Stimulated activated CD8-positive, alpha-beta memory T cell treated with anti-CD3 and anti-CD28 coated beads, Interleukin-7, amount 100 ng/mL, for 24 hours (primary cell): ENCODE data around the gene CCDC69.
A peak's percentile ranks its signal among the peaks of the same experiment; 100 is the strongest.
"Not testable (repeated sequence)": the region's sequence is repeated elsewhere in the genome, so short reads cannot be mapped to it uniquely, and the experiment has no call there.

ENCODE experiments used
- DNase-seq: peaks from one replicate; pipeline ENCODE4 v3.0.0-alpha.2; 2020; ENCODE audit warnings: low read depth

CCDC69 gene

DNA sequence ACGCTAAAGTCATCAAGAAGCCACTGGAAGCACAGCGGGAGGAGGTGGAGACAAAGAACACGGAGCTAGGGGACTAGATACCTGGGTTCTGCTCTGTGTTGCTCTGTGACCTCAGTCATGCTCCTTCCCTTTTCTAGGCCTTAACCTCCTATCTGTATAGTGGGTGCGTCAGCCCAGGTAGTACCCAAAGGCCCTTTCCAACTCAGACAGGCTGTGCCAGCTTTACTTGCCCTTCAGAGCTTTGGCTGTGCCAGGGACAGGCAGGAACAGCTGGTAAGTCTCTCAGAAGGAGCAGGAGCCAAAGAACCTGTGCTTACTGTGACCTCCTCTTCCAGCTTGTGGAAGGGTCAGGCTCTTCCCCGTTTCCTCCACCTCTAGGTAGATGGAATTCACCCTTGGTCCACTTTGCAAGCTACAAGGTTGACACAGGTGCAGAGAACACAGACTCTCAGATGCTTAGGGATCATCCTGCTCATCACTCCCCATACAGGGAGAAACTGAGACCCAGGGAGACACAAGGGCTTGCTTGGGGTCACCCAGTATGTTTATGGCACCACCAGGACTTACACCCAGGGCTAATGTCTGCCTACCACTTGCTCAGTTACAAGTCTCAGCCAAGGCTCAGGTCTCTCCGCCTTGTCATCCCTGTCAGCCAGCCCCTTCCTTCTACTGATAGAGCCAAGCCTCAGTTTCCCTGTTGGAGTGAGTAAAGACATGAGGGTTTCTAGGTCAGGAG is 1.7 kb downstream of the CCDC69 start:
- no peak for DNase-seq

GRCh38 chr5:151221574-151221973 is 2.3 kb downstream of the CCDC69 start:
- DNase-seq, result no peak

DNA sequence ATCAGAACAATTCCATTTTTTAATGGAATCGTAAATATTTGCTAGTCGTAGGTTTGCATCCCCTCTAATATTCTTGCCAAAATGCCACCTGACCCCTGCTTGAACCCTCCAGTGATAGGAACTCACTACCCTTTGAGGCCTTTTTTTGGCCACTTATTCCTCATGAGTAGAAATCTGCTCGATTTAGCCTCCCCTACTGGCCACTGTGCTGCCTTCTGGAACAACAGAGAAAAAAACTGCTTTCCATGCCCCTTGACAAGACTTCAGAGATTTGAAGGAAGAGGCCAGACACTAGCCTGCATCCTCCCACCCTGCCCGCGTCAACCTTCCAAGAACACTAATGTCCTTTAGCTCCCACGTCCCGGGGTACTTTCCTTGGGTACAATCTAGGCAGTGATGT is 4.1 kb downstream of the CCDC69 start:
- no peak for DNase-seq

GRCh38 chr5:151219138-151219537 is 4.8 kb downstream of the CCDC69 start:
- DNase-seq, result no peak

GRCh38 chr5:151218177-151218576 is 5.7 kb downstream of the CCDC69 start:
- no peak for DNase-seq

DNA sequence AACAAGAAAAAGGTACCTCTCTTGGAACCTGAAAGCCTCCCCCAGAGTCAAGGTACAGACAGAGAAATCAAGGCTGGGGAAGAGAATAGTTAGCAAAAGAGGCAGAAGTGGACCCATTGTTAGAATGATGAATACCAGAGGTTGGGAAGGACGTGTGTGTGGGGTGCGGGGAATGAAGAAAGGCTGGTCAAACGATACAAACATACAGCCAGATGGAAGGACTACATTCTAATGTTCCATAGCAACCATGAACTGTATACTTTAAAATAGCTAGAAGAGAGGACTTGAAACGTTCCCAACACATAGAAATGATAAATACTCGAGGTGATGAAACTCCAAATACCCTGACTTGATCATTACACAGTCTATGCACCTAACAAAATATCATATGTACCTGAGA is 7.1 kb downstream of the CCDC69 start:
- no peak for DNase-seq

GRCh38 chr5:151215546-151215880 is 8.4 kb downstream of the CCDC69 start:
- no peak for DNase-seq

DNA sequence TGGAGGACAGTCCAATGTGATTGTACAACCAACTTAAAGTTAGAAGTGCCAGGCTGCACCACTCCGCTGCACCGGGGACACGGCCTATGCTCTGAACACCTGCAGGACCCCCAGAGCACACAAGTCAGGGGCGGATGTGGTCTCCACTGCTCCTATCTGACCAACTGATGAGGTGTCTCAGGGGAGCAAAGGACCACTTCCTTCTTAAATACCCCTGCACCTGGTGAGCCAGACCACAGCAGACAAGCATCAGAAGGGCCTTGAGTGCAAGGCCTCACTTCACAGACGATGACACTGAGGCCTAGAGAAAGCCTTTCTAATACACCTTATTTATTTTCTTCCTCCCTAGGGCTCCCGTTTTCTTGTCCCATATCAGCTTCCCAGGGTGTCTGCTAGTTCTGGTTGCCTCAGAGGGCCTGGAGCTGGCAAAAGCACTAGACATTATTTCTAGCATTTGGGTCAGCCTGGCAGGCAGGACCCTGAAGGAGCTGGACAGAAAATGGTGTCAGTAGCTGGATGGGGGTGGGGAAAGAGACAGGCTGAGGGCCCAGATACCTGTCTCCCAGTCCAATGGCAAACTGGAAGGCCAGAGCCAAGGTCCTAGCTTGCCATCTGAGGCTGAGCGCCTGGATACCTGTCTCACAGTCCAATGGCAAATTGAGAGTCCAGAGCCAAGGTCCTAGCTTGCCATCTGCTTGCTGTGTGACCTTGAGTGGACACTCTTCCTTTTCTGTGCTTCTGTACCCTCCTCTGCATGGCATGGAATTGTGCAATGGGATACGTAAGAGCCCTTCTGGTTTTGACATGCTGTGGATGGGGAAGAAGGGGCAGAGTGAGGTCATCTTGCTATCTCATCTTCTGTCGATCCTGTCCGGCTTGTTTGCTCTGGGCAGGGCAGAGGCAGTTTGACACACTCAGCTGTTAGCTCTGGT is 9.0 kb downstream of the CCDC69 start:
- no peak for DNase-seq

DNA sequence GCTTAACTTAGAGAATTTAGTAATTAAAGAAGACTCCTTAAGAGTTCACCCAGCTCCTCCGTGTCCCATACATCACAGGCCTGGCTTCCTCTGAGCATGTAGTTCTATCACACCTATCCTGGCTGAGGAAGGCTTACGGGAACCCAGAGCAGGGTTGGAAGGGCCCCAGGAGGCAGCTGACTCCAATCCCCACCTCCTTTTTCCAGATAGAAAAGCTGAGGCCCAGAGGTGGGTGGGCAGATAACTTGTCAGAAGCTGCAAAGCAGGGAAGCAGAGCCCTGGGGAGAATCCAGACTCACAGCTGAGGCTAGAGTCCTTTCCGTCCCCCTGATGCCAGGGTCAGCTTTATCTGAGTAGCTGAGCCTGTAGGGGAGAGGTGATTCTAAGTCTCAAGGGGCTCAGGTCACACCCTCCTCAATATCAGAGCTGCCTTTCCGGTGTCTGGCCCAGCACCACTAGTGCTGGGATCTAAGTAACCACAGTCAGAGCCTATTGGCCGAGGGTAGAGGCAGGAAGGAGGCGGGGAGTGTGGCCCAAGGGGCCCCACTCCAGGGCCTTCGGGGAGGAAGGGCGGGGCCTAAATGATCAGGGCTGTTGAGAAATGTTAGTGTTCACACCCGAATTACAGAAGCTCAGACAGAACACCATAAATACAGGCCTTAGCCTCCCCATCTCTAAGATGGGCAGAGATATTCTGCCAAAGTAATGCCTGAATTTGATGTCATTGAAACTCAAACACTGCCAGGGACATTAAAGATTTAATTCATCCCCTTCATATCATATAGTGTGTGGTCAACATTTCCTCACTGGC is 9.9 kb downstream of the CCDC69 start:
- DNase-seq, result peak; percentile 61

DNA sequence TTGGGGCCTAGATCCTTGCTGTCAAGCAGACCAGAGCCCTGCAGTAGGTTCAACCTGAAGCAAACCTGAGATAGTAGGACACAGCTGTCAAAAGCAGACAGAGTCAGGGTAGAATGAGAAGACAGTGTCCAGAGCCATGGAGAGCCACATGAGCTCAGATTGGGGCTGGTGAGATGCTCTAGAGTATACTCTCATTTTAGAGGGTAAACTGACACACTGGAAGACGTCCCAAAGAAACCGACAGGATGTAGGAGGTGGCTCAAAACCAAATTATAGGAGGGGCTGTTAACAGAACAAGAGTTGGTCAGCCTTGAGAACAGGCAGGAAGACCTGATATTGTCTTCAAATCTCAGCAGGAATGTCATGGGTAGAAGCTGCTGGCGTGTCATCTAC is 11.5 kb downstream of the CCDC69 start:
- DNase-seq, result no peak

- no peak for DNase-seq
These were observed 15.4 kb downstream of the CCDC69 start for GRCh38 chr5:151208481-151208914.

DNA sequence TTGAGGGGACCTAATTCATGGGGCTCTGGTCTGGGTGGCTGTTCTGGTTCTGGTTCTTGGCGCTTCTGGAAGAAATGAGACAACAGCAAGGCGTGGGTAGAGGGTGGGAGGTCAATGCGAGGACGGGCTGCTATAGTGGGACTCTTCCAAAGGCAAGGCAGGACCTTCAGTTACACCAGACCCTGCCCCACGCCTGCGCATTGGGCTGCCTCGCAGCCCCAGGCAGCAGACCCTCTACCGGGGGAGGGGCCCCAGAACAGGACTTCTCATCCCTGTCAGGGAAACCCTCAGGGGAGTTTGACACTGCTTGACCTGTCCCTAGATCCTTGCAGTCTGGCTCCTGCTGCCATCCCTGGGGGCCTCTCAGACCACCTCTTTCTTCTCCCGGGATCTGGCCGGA is 18.5 kb downstream of the CCDC69 start:
- no peak for DNase-seq

- DNase-seq, result no peak
These were observed 19.8 kb downstream of the CCDC69 start for GRCh38 chr5:151204051-151204450.

DNA sequence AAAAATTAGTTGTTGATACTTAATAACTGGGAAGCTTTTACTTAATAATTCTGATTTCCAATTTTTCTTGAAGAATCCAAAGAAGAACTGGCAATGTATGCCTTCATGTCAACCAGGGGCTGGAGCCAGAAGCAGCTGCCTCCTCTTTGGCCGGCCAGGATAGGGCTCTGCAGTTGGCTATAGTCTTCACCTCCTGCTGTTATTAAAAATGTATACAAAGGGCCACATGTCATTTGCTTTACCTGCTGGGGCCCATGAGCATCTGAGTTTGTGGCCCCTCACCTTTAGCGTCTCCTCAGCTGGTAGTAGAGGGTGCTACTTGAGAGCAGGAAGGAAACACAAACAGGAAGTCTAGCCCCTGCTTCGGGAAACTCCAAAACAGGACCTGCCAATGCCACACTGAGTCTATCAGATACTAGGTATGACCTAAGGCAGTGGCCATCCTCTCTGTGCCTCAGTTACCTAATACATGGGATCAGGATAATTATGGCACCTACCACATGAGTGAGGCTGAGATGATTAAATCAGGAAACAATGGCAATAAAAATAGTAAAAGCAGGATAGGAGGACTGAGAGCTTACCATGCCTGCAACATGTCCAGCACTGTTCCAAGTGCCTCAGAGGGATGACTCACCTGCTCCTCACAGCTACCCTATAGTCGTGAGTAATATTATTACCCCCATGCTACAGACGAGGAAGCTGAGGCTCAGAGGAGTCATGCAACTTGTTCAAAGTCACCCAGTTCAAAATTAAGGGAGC is 21.3 kb downstream of the CCDC69 start:
- DNase-seq, result no peak

- no peak for DNase-seq
These were observed 22.8 kb downstream of the CCDC69 start for GRCh38 chr5:151200913-151201595.

- no peak for DNase-seq
These were observed 24.2 kb downstream of the CCDC69 start for GRCh38 chr5:151199581-151200185.

GRCh38 chr5:151198861-151199260 is 25.0 kb downstream of the CCDC69 start:
- no peak for DNase-seq

DNA sequence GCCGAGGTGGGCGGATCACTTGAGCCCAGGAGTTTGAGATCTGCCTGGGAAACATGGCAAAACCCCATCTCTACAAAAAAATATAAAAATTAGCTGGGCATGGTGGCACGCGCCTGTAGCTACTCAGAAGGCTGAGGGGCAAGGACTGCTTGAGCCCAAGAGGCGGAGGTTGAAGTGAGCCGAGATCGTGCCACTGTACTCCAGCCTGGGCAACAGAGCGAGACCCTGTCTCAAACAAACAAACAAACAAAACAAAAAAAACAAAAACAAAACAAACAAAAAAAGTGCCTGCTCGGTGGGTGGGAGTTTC is 26.6 kb downstream of the CCDC69 start:
- not testable (repeated sequence) for DNase-seq

DNA sequence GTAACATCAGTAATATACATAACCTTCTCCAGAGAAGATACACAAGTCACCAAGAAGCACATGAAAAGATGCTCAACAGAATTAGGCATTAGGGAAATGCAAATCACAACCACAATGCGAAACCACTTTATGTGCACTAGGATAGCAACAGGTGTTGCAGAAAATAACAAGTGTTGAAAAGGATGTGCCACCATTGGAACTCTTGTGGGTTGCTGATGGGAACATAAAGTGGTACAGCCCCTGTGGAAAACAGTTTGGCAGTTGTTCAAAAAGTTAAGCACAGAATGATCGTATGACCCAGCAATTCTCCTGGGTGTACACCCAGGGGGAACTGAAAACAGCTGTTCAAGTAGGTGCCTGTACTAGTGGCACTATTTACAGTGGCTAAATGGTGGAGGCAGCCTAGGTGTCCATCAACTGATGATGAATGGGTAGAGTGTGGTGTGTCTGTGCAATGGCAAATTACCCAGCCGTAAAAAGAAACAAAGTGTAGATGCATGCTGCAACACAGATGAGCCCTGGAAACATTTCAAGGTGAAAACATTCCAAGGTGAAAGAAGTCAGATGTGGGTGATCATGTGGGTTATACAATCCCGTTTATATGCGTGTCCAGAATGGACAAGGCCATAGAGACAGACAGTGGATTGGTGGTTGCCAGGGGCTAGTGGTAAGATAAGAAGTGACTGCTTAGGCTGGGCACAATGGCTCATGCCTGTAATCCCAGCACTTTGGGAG is 27.2 kb downstream of the CCDC69 start:
- no peak for DNase-seq

- DNase-seq, result no peak
These were observed 28.3 kb downstream of the CCDC69 start for GRCh38 chr5:151195622-151196021.
